IPS-18c (cell line): Measurements from ENCODE around the gene NFATC2.

Experiments
- H3K4me3 ChIP-seq: 2 replicates; pipeline ENCODE4 v1.7.0; 2013; ENCODE audit warnings: low read depth, mild to moderate bottlenecking, low read length, moderate library complexity; ENCODE audit not compliant: insufficient read depth
- H3K9me3 ChIP-seq: one replicate; pipeline ENCODE4 v1.6.1; 2013; ENCODE audit warnings: mild to moderate bottlenecking, low read length, moderate library complexity; ENCODE audit not compliant: control insufficient read depth, insufficient read depth

Gene NFATC2

DNA sequence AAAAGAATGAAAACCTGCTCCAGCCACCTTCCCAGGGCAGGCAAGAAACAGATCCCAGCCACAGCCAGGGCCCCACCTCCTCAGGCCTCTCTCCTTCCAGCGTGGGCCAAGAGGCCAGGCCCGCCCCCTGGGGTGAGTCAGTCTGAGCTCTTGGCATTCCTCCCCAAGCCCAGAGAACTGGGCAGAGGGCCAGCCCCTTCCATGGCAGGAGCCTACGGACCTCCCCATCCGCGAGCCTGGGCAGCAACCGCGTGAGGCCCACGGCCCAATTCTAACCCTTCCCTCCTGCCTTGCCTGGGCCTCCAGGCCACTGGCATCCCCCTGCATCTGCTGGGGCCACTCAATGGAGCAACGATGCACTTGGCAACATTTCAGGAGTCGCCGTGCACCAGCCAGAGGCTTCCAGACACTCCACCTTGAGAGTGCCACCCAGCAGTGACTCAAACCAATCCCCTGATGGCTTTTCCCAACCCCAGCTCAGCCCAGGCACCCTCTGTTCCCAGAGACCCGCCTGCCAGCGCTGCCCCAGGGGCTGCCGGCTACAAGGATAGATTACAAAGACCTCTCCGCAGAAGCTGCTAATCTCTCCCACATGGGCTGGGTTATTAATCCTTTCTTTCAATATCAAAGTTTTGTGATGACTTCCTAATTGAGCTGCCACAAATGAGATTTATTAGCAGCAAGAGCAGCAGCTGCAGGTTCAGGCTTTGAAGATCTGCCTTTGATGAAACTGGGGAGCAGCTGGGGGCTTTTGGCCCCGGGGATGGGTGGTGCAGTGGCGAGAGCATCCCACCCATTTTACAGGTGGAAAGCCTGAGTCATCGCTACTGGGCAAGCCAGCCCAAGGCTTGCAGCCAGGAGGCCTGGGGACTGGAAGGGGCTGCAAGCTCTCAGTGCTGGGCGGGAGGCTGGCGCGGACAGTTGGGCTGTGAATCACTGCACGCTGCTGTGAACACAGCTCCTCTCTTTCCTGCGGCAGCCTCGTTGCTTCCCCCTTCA, 85.7 kb downstream of the NFATC2 start:
- Histone ChIP-seq H3K9me3 (no peaks in the 10 kb centered on the region), H3K4me3 (no peak overlapping the region)

DNA sequence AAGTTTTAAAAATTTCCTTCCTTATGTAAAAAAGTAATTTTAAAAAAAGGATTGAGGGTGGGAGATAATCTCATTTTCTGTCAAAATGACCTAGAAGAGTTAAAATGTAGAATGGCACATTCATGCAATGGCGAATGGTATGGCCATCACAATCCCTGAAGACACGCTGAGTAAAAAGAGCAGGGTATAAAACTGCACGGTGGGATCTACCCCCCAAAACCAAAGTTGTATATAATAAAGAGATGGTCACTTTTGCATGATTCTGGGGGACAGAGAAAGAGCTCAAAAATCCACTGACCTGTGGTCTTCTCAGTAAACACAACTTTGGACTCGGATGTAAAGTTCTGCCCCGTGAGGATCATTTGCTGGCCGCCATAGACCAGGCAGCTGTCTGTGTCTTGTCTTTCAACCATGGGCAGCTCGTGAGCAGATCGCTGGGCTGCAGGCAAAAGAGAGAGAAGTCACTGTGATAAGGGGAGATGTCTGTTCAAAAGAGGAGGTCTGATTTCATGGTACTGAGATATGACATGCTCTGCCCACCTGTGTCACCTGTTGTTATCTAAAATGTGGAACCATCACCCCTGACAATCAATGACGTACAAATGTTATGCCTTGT, 88.2 kb downstream of the NFATC2 start:
- no peaks in the 10 kb centered on the region for H3K9me3 ChIP-seq
- no peak overlapping the region for H3K4me3 ChIP-seq

DNA sequence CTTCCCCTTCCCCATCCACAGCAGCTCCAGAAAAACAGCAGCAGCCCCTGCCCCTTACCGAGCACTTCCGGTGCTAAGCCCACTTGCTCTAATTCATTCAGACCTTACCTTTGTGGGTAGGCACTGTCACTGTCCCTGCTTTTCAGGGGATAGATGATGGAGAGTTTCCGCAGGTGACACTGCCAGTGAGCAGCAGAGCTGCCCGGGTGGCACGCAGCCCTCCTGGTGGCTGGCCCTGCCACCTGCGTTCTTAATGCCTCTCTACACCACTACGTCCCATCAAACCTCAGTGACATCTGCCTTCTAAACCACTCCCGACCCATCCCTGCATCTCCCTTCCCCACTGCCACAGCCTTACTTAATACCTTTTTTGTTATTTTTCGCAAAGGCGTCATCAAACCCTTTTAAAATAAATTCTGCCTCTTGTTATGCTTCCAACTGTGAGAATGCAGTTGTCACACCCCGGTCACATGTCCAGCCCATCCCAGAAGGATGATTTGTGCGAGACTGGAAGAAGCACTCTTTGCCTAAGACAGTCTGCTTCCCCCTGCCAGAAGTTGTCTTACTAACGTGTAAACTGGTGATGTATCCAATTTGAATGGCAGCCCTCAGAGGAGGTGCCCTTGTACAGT, 89.7 kb downstream of the NFATC2 start:
- Histone ChIP-seq H3K4me3 (no peak overlapping the region), H3K9me3 (no peaks in the 10 kb centered on the region)

GRCh38 chr20:51452091-51452613, 90.4 kb downstream of the NFATC2 start:
- no peak overlapping the region for H3K4me3 ChIP-seq

GRCh38 chr20:51451484-51451883, 91.0 kb downstream of the NFATC2 start:
- no peaks in the 10 kb centered on the region for H3K9me3 ChIP-seq
- H3K4me3 ChIP-seq, result no peak overlapping the region

More at GRCh38 chr20:51452091-51452613, 90.4 kb downstream of the NFATC2 start:
- no peaks in the 10 kb centered on the region for H3K9me3 ChIP-seq

- Histone ChIP-seq H3K4me3 (no peak overlapping the region), H3K9me3 (no peaks in the 10 kb centered on the region)
Measured at GRCh38 chr20:51450984-51451383, 91.5 kb downstream of the NFATC2 start.

DNA sequence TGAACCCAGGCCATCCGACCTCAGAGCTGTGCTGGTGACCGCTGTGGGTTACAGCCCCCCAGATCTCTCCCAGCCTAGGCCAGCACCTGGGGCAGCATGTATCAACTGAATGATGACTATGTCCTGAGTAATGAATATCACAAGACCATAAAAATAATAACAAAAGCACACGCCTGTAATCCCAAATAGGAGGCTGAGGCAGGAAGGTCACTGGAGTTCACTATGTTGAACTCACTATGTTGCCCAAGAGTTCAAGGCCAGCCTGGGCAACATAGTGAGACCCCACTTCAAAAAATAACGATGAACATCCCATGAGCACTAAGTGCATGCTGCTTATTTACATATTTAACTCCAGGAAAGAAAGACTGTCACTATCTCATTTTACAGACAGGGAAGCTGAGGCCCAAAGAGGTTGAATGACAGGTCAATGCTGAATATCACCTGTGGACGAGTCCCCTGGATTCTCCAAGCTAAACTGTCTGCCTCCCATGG, 92.3 kb downstream of the NFATC2 start:
- no peaks in the 10 kb centered on the region for H3K9me3 ChIP-seq
- no peak overlapping the region for H3K4me3 ChIP-seq

DNA sequence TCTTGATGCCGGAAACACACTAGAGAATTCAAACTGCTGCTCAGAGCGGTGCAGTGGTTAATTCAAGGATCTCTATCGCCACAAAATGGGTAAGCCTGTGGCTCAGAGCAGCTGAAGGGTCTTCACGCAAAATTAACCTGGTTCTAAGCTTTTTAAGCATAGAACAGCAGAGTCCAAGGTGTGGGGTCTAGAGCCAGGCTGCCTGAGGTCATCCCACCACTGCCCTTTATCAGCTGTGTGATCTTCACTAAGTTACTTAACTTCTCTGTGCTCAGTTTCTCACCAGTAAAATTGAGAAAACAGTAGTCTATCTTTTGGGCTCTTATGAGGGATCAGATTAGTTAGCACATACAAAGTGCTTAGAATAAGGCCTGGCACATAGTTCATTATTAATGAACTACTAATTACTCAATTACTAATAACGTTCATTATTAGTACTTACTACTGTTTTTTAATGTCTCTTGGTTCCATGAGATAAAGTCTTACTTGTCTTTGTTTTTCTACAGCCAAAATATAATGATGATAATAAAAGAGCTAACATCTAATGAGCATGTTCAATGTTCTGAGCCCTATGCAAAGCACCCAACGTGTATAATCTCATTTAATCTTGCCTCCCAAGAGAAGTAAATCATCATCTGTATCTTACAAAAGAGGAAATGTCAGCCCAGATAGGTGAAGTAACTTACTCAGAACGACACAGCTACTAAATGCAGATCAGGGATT, 92.9 kb downstream of the NFATC2 start:
- Histone ChIP-seq H3K4me3 (no peak overlapping the region), H3K9me3 (no peaks in the 10 kb centered on the region)

DNA sequence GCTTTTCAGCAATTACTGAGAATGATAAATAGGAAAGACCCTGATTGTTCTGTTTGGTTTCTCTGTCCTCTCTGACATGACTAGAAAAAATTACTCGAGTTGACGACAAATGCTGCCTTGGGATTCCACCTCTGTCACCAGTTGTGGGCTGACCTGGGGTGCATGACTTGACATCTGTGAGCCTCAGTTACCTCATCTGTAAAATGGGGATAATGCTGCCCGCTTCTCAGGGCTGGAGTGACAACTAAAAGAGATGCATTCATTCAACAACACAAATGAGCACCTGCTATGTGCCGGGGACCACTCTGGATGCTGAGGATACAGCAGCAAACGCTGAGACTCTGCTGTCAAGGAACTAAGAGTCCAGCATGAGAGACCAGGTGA, 94.8 kb downstream of the NFATC2 start:
- no peak overlapping the region for H3K4me3 ChIP-seq
- no peaks in the 10 kb centered on the region for H3K9me3 ChIP-seq

DNA sequence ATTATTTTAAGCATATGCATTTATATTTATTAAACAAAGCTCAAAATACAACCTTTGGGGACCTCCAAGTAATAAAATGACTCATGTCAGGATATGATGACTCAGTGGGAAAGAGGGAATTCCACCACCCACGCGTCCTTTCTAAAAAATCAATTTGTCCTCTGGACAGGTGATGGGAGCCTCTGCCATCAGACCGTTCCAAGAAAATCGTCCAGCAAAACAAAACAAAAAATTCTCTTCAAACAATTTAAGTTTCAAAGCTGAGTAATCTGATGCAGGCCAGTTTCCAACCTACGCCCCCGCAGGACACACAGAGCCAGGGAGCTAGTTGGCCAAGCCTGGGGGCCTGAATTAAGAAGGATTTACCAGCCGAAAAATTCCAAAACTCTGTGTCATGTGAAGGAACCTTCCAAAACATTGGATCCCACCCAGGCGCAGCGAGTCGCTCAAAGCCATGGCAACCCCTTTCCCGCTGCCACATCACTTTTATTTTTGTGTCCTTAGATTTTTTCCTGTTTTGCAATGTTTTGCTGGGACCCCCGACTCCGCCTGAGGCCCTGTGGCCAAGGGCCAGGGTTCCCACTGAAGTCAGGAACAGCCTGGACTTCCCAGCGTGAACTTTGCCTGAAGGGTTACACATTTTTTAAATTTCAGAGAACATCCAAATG, 95.3 kb downstream of the NFATC2 start:
- Histone ChIP-seq H3K9me3 (no peaks in the 10 kb centered on the region), H3K4me3 (no peak overlapping the region)

GRCh38 chr20:51446656-51447055, 95.9 kb downstream of the NFATC2 start:
- Histone ChIP-seq H3K4me3 (no peak overlapping the region), H3K9me3 (no peaks in the 10 kb centered on the region)

DNA sequence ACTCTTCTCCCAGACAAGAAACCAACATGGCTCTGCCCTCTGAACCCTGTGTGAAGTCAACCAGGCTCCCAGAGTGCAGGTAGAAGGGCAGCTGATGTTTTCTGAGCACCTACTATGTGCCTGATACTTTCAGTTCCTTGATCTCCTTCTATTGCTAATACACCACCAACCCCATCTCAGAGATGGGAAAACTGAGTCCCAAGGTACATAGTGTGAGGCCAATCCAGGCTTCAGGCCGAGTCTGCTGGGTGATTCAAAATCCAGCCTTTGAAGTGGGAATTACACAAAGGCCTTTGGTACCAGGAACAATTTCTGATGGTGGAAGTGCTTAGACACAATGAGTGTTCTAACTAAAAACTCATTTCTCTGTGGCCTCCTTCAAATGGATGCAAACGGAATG, 96.3 kb downstream of the NFATC2 start:
- no peak overlapping the region for H3K4me3 ChIP-seq

DNA sequence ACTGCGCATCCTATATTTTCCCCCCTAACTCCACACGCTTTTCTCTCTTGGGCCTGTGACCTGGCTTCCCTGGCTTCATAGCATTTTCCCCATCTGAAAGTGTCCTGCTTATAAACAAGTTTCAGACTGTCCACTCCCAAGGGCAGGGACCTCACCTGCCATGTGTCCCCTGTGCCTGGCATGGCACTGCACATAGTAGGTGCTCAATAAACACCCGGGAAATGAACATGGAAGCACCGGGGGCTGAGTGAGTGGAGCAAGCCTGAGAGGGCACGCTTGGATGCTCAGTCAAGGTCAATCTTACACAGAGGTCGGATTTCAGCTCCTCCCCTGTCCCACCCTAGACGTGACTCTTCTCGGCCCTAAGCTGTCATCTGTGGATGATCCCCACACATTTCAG, 96.9 kb downstream of the NFATC2 start:
- Histone ChIP-seq H3K4me3 (no peak overlapping the region), H3K9me3 (no peaks in the 10 kb centered on the region)

More for the DNA sequence above, 96.3 kb downstream of the NFATC2 start:
- no peaks in the 10 kb centered on the region for H3K9me3 ChIP-seq

- Histone ChIP-seq H3K9me3 (no peaks in the 10 kb centered on the region), H3K4me3 (no peak overlapping the region)
Measured at GRCh38 chr20:51444922-51445438, 97.5 kb downstream of the NFATC2 start.

- H3K9me3 ChIP-seq, result no peaks in the 10 kb centered on the region
- no peak overlapping the region for H3K4me3 ChIP-seq
Measured at GRCh38 chr20:51444467-51444866, 98.1 kb downstream of the NFATC2 start.

DNA sequence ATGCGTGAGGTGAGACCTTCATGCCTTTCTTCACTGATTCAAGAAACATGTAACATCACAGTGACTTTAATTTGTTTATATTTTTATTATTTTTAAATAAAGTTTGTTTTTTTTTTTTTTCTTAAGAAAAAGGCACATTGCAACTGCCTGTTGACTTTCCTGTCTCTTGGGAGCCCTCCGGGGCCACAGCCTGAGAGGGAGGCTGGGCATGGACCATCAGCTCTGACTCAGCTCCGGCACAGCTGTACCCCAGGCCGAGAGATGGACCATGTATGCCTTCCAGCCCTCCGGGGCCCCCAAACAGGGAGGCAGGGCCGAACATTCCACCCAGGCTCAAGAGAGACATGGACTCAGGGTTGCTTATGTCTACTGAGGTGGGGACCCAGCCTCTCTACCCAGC, 99.9 kb downstream of the NFATC2 start:
- Histone ChIP-seq H3K4me3 (no peak overlapping the region), H3K9me3 (no peaks in the 10 kb centered on the region)
